Gastroesophageal sphincter (tissue), 4 donors: ENCODE measurements around the gene ATP10A. TPM values are rescaled to one million over a fixed set of nuclear protein-coding genes. Genes with fewer than 3 reads are reported as not detected.

Experiments
- ATAC-seq: fragments of 150-250 bp; one replicate; pipeline ENCODE4 v1.9.1; 2016; ENCODE audit warnings: mild to moderate bottlenecking, moderate library complexity
- H3K27ac ChIP-seq, 4 donors: fragments of 200-600 bp; sonication (generic) in 3 of 4; 1 replicate in 3 of 4; 2 replicates in 1 of 4; pipeline ENCODE4 v1.5.1; 2016 to 2019
- H3K27me3 ChIP-seq: fragments of 200-600 bp; sonication (generic); one replicate; pipeline ENCODE4 v1.5.1; 2019
- H3K36me3 ChIP-seq, 2 donors: fragments of 200-600 bp; sonication (generic); one replicate each; pipeline ENCODE4 v1.5.1; 2019; ENCODE audit warnings: control low read depth in 1 of 2
- H3K4me1 ChIP-seq, 3 donors: fragments of 200-600 bp; sonication (generic); 1 replicate in 2 of 3; 2 replicates in 1 of 3; pipeline ENCODE4 v1.5.1; 2016 to 2019; ENCODE audit warnings: control low read depth in 2 of 3
- H3K4me3 ChIP-seq, 2 donors: fragments of 200-600 bp; sonication (generic); one replicate each; pipeline ENCODE4 v1.5.1; 2019; ENCODE audit warnings: mild to moderate bottlenecking in 1 of 2, moderate library complexity in 1 of 2
- H3K9me3 ChIP-seq, 3 donors: fragments of 200-600 bp; sonication (generic); one replicate each; pipeline ENCODE4 v1.5.1; 2017 to 2019; ENCODE audit warnings: control low read depth in 2 of 3
- CTCF ChIP-seq, 4 experiments: fragments of 200-600 bp in 2 of 4; fragments of 450-650 bp in 2 of 4; sonication (generic) in 1 of 4; IDR thresholded peaks; one replicate each; pipeline ENCODE4 v1.5.1; 2017 to 2019; ENCODE audit warnings: antibody characterized with exemption in 4 of 4, mild to moderate bottlenecking in 2 of 4, moderate library complexity in 2 of 4
- EP300 ChIP-seq: sonication (generic); formaldehyde crosslinking; IDR thresholded peaks from one replicate; pipeline ENCODE4 v1.6.1; 2017; ENCODE audit warnings: antibody characterized with exemption, mild to moderate bottlenecking
- POLR2A ChIP-seq, 2 donors: fragments of 450-650 bp; IDR thresholded peaks; one replicate each; pipeline ENCODE4 v1.6.1; 2017; ENCODE audit warnings: antibody characterized with exemption in 2 of 2, mild to moderate bottlenecking in 2 of 2, moderate library complexity in 1 of 2
- POLR2AphosphoS5 ChIP-seq: sonication (generic); formaldehyde crosslinking; IDR thresholded peaks from one replicate; pipeline ENCODE4 v1.6.1; 2017; ENCODE audit warnings: antibody characterized with exemption
- WGBS, 2 donors: methylation state at CpG; one replicate each; pipeline ENCODE4 v1.1.5; 2018; ENCODE audit warnings: low coverage in 1 of 2; 5-methylcytosine and 5-hydroxymethylcytosine counted together
- total RNA-seq, 4 donors: library from RNA; depleted of rRNA; stranded (reverse); fragments of >200 nt; gene quantifications; one replicate each; pipeline ENCODE4 v1.1.0, GENCODE V29; 2016

ATP10A gene
- total RNA-seq, 4 donors from 2014 or later: 22.9 to 41.8 (median 24.6) TPM

- H3K36me3 ChIP-seq: no peaks in the 10 kb centered on the region
- WGBS, 2 donors: 76% methylated on average over 5 of the region's 6 CpGs; no CpG with 5 or more reads in 1 of the 2 donors
- no peak for ATAC-seq
- no peak for TF ChIP-seq CTCF (IDR thresholded peaks at IDR 0.05)
- no peak for TF ChIP-seq POLR2A (IDR thresholded peaks at IDR 0.05)
- H3K27ac ChIP-seq: peak overlapping the region in 3 of 4 donors; percentile 79 to 87 (median 87)
- H3K4me3 ChIP-seq: no peak overlapping the region
- H3K27me3 ChIP-seq: no peaks in the 10 kb centered on the region
- peaks cover 8 to 93% (median 29%) of the 10 kb centered on the region in 3 donors for H3K4me1 ChIP-seq
- no peaks in the 10 kb centered on the region for H3K9me3 ChIP-seq
Measured at GRCh38 chr15:25795712-25796111, 67.4 kb downstream of the ATP10A start.

GRCh38 chr15:25795061-25795460, 68.1 kb downstream of the ATP10A start:
- Histone ChIP-seq H3K4me3 (no peak overlapping the region), H3K36me3 (no peaks in the 10 kb centered on the region), H3K9me3 (no peaks in the 10 kb centered on the region), H3K27me3 (no peaks in the 10 kb centered on the region), H3K4me1 (peaks cover 14 to 93% (median 29%) of the 10 kb centered on the region in 3 donors), H3K27ac (peak overlapping the region in 1 of 4 donors; percentile 3)
- ATAC-seq: no peak
- TF ChIP-seq CTCF (IDR thresholded peaks at IDR 0.05): no peak
- no peak for TF ChIP-seq POLR2AphosphoS5
- WGBS, 2 donors: 90 to 100% methylated on average over 1 to 4 of the region's 9 CpGs

GRCh38 chr15:25793354-25794050, 69.6 kb downstream of the ATP10A start:
- peak overlapping the region in 3 of 4 donors; percentile 2 to 91 (median 36) for H3K27ac ChIP-seq
- no peaks in the 10 kb centered on the region for H3K9me3 ChIP-seq
- H3K4me1 ChIP-seq: peaks cover 14 to 95% (median 26%) of the 10 kb centered on the region in 3 donors
- 78 to 90% methylated on average over 1 to 2 of the region's 6 CpGs for WGBS, 2 donors
- no peaks in the 10 kb centered on the region for H3K27me3 ChIP-seq
- H3K4me3 ChIP-seq: no peak overlapping the region
- ATAC-seq: no peak
- H3K36me3 ChIP-seq: no peaks in the 10 kb centered on the region
- TF ChIP-seq POLR2A (IDR thresholded peaks at IDR 0.05) (no peak), CTCF (IDR thresholded peaks at IDR 0.05) (no peak), EP300 (no peak), POLR2AphosphoS5 (no peak)

GRCh38 chr15:25792128-25792527, 71.0 kb downstream of the ATP10A start:
- Histone ChIP-seq H3K4me1 (peaks cover 14 to 95% (median 25%) of the 10 kb centered on the region in 3 donors), H3K36me3 (no peaks in the 10 kb centered on the region), H3K27me3 (no peaks in the 10 kb centered on the region), H3K9me3 (no peaks in the 10 kb centered on the region), H3K4me3 (no peak overlapping the region), H3K27ac (peak overlapping the region in 3 of 4 donors; percentile 88 to 92 (median 91))
- WGBS, 2 donors: 100% methylated on average over 1 of the region's 3 CpGs; no CpG with 5 or more reads in 1 of the 2 donors
- no peak for TF ChIP-seq POLR2A (IDR thresholded peaks at IDR 0.05)
- no peak for ATAC-seq

- WGBS, 2 donors: 13 to 22% methylated on average over 7 of the region's 7 CpGs
- TF ChIP-seq POLR2A (IDR thresholded peaks at IDR 0.05) (no peak), CTCF (IDR thresholded peaks at IDR 0.05) (peak in 3 of 4 experiments; percentile 24 to 41 (median 26)), EP300 (no peak), POLR2AphosphoS5 (peak; percentile 94)
- peak; percentile 83 for ATAC-seq
Measured at GRCh38 chr15:25790000-25790660, 73.0 kb downstream of the ATP10A start.

More at GRCh38 chr15:25790000-25790660, 73.0 kb downstream of the ATP10A start:
- Histone ChIP-seq H3K4me1 (peaks cover 14 to 93% (median 30%) of the 10 kb centered on the region in 3 donors), H3K9me3 (no peaks in the 10 kb centered on the region), H3K27me3 (no peaks in the 10 kb centered on the region), H3K27ac (peak overlapping the region; percentile 88 to 94 (median 92)), H3K4me3 (no peak overlapping the region), H3K36me3 (no peaks in the 10 kb centered on the region)
